ENCODE measurements around the gene NT5DC4.

The NT5DC4 gene

DNA sequence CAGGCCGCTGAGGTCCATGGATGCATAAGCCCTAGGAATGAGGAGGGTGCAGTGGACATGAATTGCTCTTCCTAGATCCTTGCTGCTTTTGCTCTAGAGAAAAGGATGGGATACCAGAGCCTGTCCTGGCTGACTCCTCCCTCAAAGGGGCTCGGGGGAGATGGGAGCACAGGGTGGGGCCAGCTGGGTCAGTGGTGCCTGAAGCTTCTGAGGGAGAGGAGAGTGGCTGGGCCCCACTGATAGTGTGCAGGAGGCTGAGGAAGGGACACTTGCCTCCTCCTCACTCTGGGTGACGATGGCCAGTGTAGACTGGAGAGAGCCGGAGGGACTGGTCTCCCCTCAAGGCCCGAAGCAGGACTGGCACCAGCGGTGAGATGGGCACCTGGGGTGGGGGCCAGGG, at the start of gene NT5DC4:
NT5DC4 (plus strand) TSS at position 236 of the 400 bp plus-strand sequence; CDS start at position 296, 60 bp downstream.
- Histone ChIP-seq H4K20me1 (ENCODE audit: insufficient read depth, low read length) (no peaks in the 10 kb centered on the region), H3K4me2 (ENCODE audit: low read length) (no peak within 1 kb of the TSS), H3K9ac (ENCODE audit: low read length) (no peak within 1 kb of the TSS), H3K79me2 (ENCODE audit: insufficient read depth, low read length) (no peaks in the 10 kb centered on the region), H3K4me1 (ENCODE audit: insufficient read depth, low read length, severe bottlenecking) (no peaks in the 10 kb centered on the region), H3K27me3 (ENCODE audit: insufficient read depth, low read length) (no peaks in the 10 kb centered on the region), H3K27ac (ENCODE audit: low read depth, low read length, poor library complexity, severe bottlenecking) (no peak within 1 kb of the TSS), H3F3A (ENCODE audit: insufficient read depth, low read length) (no peaks in the 10 kb centered on the region), H2AFZ (ENCODE audit: low read length) (no peak within 1 kb of the TSS), H3K9me2 (ENCODE audit: low read depth, low read length) (no peaks in the 10 kb centered on the region), H3K36me3 (ENCODE audit: insufficient read depth, low read length) (no peaks in the 10 kb centered on the region), H3K4me3 (ENCODE audit: low read depth, low read length, poor library complexity, severe bottlenecking) (no peak within 1 kb of the TSS), H3K9me3 (ENCODE audit: low read length) (no peaks in the 10 kb centered on the region)
- TF ChIP-seq, protein P1, sequence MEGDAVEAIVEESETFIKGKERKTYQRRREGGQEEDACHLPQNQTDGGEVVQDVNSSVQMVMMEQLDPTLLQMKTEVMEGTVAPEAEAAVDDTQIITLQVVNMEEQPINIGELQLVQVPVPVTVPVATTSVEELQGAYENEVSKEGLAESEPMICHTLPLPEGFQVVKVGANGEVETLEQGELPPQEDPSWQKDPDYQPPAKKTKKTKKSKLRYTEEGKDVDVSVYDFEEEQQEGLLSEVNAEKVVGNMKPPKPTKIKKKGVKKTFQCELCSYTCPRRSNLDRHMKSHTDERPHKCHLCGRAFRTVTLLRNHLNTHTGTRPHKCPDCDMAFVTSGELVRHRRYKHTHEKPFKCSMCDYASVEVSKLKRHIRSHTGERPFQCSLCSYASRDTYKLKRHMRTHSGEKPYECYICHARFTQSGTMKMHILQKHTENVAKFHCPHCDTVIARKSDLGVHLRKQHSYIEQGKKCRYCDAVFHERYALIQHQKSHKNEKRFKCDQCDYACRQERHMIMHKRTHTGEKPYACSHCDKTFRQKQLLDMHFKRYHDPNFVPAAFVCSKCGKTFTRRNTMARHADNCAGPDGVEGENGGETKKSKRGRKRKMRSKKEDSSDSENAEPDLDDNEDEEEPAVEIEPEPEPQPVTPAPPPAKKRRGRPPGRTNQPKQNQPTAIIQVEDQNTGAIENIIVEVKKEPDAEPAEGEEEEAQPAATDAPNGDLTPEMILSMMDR (IDR thresholded peaks at IDR 0.05; ENCODE audit: low read length) = no peak
- TF ChIP-seq EZH2 (IDR thresholded peaks at IDR 0.05; ENCODE audit: borderline replicate concordance, low read length) = no peak

DNA sequence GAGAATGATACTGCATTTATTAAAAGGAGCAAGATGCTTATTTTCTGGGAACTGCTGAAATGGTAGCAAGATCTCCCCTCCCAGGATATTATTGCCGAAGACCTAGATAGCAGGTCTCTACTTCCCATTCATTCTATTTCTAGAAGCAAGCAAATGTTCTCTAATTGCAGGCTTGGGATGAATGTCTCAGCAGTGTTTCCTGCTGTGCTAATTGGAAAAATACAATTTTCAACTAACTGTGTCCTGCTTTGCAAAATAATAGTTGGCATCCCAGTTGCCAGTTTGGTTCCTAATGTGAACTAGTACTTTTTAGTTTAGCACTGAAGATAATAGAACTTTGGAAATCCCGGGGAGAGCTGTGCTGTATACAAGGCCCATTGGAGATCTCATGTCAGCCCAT, 49.0 kb upstream of the NT5DC4 start:
- Histone ChIP-seq H2AFZ (ENCODE audit: low read length) (no peak overlapping the region), H3F3A (ENCODE audit: insufficient read depth, low read length) (no peaks in the 10 kb centered on the region), H3K36me3 (ENCODE audit: insufficient read depth, low read length) (no peaks in the 10 kb centered on the region; the same call in 1 of the 2 replicates), H3K9me3 (ENCODE audit: low read length) (no peaks in the 10 kb centered on the region), H3K4me2 (ENCODE audit: low read length) (no peak overlapping the region), H3K9ac (ENCODE audit: low read length) (no peak overlapping the region), H3K4me1 (ENCODE audit: insufficient read depth, low read length, severe bottlenecking) (no peaks in the 10 kb centered on the region), H3K27me3 (ENCODE audit: insufficient read depth, low read length) (no peaks in the 10 kb centered on the region), H3K79me2 (ENCODE audit: insufficient read depth, low read length) (no peaks in the 10 kb centered on the region), H4K20me1 (ENCODE audit: insufficient read depth, low read length) (no peaks in the 10 kb centered on the region), H3K4me3 (ENCODE audit: low read depth, low read length, poor library complexity, severe bottlenecking) (no peak overlapping the region), H3K9me2 (ENCODE audit: low read depth, low read length) (no peaks in the 10 kb centered on the region), H3K27ac (ENCODE audit: low read depth, low read length, poor library complexity, severe bottlenecking) (no peak overlapping the region)
- no peak for TF ChIP-seq EZH2 (IDR thresholded peaks at IDR 0.05; ENCODE audit: borderline replicate concordance, low read length)
- TF ChIP-seq, protein P1 (IDR thresholded peaks at IDR 0.05; ENCODE audit: low read length) = no peak

DNA sequence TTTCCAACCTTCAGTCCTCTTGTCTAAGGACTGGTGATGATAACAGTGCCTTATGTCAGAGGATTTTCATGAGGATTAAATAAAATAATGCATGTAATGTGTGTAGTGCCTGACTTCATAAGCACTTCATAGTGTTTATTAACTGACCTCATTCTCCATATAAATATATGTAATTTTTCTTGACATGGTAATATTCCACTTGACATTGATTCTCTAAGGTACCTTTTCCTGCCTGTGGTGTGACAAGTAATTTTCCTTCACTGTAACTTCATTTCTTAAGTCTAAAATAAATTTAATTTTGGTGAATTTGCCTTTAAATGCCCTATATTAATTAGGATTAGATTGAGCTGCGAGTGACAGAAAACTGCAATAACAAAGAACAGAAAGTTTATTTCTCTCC, 47.8 kb upstream of the NT5DC4 start:
- H3K4me3 ChIP-seq (ENCODE audit: low read depth, low read length, poor library complexity, severe bottlenecking) = no peak overlapping the region
- no peaks in the 10 kb centered on the region for H3K9me2 ChIP-seq (ENCODE audit: low read depth, low read length)
- H3K9ac ChIP-seq (ENCODE audit: low read length) = no peak overlapping the region
- no peaks in the 10 kb centered on the region for H4K20me1 ChIP-seq (ENCODE audit: insufficient read depth, low read length)
- H3K27ac ChIP-seq (ENCODE audit: low read depth, low read length, poor library complexity, severe bottlenecking) = no peak overlapping the region
- no peaks in the 10 kb centered on the region for H3K27me3 ChIP-seq (ENCODE audit: insufficient read depth, low read length)
- H3K4me2 ChIP-seq (ENCODE audit: low read length) = no peak overlapping the region
- H3K4me1 ChIP-seq (ENCODE audit: insufficient read depth, low read length, severe bottlenecking) = no peaks in the 10 kb centered on the region
- no peaks in the 10 kb centered on the region for H3F3A ChIP-seq (ENCODE audit: insufficient read depth, low read length)
- TF ChIP-seq, protein P1 (IDR thresholded peaks at IDR 0.05; ENCODE audit: low read length) = no peak
- no peak for TF ChIP-seq EZH2 (IDR thresholded peaks at IDR 0.05; ENCODE audit: borderline replicate concordance, low read length)
- H3K79me2 ChIP-seq (ENCODE audit: insufficient read depth, low read length) = no peaks in the 10 kb centered on the region
- H3K9me3 ChIP-seq (ENCODE audit: low read length) = no peaks in the 10 kb centered on the region
- no peaks in the 10 kb centered on the region; the same call in 1 of the 2 replicates for H3K36me3 ChIP-seq (ENCODE audit: insufficient read depth, low read length)
- no peak overlapping the region for H2AFZ ChIP-seq (ENCODE audit: low read length)

All from OCI-LY1 (cell line).